Muscle layer of colon (tissue), 2 donors: ENCODE data around the gene PRSS27.

Experiments used
- H3K27ac ChIP-seq: one replicate; pipeline ENCODE4 v1.7.0; 2013; ENCODE audit warnings: low read depth, mild to moderate bottlenecking, low read length, moderate library complexity
- H3K27me3 ChIP-seq, 2 donors: one replicate each; pipeline ENCODE4 v1.7.0; 2013; ENCODE audit warnings: low read length in 2 of 2, mild to moderate bottlenecking in 2 of 2; ENCODE audit not compliant: insufficient read depth in 2 of 2, control insufficient read depth in 1 of 2
- H3K36me3 ChIP-seq: one replicate; pipeline ENCODE4 v1.7.0; 2013; ENCODE audit warnings: mild to moderate bottlenecking, low read length; ENCODE audit not compliant: insufficient read depth
- H3K4me1 ChIP-seq: one replicate; pipeline ENCODE4 v1.7.0; 2013; ENCODE audit warnings: mild to moderate bottlenecking, low read length; ENCODE audit not compliant: insufficient read depth
- H3K4me3 ChIP-seq, 2 donors: one replicate each; pipeline ENCODE4 v1.7.0; 2013; ENCODE audit warnings: low read length in 2 of 2, low read depth in 1 of 2, mild to moderate bottlenecking in 1 of 2, moderate library complexity in 1 of 2
- H3K9ac ChIP-seq: one replicate; pipeline ENCODE4 v1.7.0; 2013; ENCODE audit warnings: low read length
- H3K9me3 ChIP-seq: one replicate; pipeline ENCODE4 v1.7.0; 2013; ENCODE audit warnings: mild to moderate bottlenecking, low read length
- donor health status: abdominal sarcoma.
- donor health status: Adenocarcinoma of cecum.

PRSS27 gene

DNA sequence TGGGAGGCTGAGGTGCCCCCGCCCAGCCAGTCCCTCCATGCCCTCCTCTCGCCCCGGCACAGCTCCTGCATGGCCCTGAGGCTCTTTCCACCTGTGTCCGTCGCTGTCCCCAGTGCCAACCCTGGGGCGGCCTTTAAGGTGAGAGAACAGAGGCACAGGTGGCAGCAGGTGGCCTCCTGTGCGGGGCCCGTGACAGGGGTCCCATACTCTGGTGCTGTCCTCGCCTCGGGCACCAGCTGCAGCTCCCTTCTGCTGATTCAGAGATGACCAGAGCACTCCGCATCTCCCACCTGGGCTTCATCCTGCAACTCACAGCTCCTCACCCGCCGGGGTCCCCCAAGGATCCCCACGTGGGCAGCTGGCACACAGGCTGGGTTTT, 8.0 kb downstream of the PRSS27 start:
- Histone ChIP-seq H3K27ac (no peak overlapping the region), H3K9ac (no peak overlapping the region), H3K36me3 (peaks cover 16% of the 10 kb centered on the region), H3K4me1 (no peaks in the 10 kb centered on the region), H3K9me3 (no peaks in the 10 kb centered on the region), H3K4me3 (no peak overlapping the region), H3K27me3 (peaks cover 0 to 8% of the 10 kb centered on the region in 2 donors)

- peaks cover 0 to 8% of the 10 kb centered on the region in 2 donors for H3K27me3 ChIP-seq
- H3K36me3 ChIP-seq = peaks cover 18% of the 10 kb centered on the region
- no peaks in the 10 kb centered on the region for H3K9me3 ChIP-seq
- no peak overlapping the region for H3K4me3 ChIP-seq
- H3K27ac ChIP-seq = no peak overlapping the region
- H3K4me1 ChIP-seq = no peaks in the 10 kb centered on the region
- H3K9ac ChIP-seq = no peak overlapping the region
Observed at GRCh38 chr16:2711370-2712062, 8.5 kb downstream of the PRSS27 start.

- H3K4me1 ChIP-seq = no peaks in the 10 kb centered on the region
- H3K27ac ChIP-seq = no peak overlapping the region
- H3K36me3 ChIP-seq = peaks cover 20% of the 10 kb centered on the region
- no peaks in the 10 kb centered on the region for H3K9me3 ChIP-seq
- no peak overlapping the region for H3K4me3 ChIP-seq
- H3K9ac ChIP-seq = no peak overlapping the region
- peaks cover 0 to 2% of the 10 kb centered on the region in 2 donors for H3K27me3 ChIP-seq
Observed at GRCh38 chr16:2710711-2711231, 9.3 kb downstream of the PRSS27 start.

- no peak overlapping the region for H3K9ac ChIP-seq
- peaks cover 26% of the 10 kb centered on the region for H3K36me3 ChIP-seq
- H3K27ac ChIP-seq = no peak overlapping the region
- H3K4me1 ChIP-seq = no peaks in the 10 kb centered on the region
- no peaks in the 10 kb centered on the region for H3K9me3 ChIP-seq
- no peak overlapping the region for H3K4me3 ChIP-seq
- H3K27me3 ChIP-seq = no peaks in the 10 kb centered on the region
Observed at GRCh38 chr16:2710021-2710710, 9.9 kb downstream of the PRSS27 start.

- Histone ChIP-seq H3K4me1 (no peaks in the 10 kb centered on the region), H3K27me3 (no peaks in the 10 kb centered on the region), H3K9ac (no peak overlapping the region), H3K27ac (no peak overlapping the region), H3K4me3 (no peak overlapping the region), H3K9me3 (no peaks in the 10 kb centered on the region), H3K36me3 (peaks cover 31% of the 10 kb centered on the region)
Observed at GRCh38 chr16:2709588-2709984, 10.4 kb downstream of the PRSS27 start.

DNA sequence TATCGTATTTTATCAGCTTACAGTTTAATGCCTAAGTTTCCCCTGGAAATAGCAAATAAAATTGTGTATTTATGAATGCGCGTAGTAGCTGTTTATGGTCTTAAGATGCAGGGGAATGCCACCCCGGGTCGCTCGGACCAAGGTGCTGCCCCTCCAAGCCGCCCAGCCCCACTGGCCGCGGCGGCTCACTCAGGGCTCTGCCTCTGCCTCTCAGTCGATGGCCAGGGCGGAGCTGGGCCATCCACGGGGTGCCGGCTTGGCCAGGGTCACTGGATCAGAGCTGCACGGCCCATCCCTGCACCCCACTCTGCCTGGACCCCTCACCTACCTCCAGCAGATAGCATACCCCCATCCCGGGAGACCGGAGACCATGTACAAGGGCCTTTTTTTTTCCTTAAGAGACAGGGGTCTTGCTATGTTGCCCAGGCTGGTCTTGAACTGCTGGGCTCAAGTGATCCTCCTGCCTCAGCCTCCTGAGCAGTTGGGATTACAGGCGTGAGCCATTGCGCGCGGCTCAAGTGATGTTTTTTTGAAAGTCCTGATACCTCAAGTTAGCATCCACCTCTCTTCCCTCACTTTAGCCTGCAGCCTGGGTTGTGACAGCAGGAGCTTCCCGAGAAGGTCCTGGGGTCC, 11.0 kb downstream of the PRSS27 start:
- Histone ChIP-seq H3K27ac (no peak overlapping the region), H3K9me3 (no peaks in the 10 kb centered on the region), H3K4me3 (no peak overlapping the region), H3K27me3 (no peaks in the 10 kb centered on the region), H3K36me3 (peaks cover 36% of the 10 kb centered on the region), H3K9ac (no peak overlapping the region), H3K4me1 (no peaks in the 10 kb centered on the region)

GRCh38 chr16:2708290-2708639, 11.8 kb downstream of the PRSS27 start:
- Histone ChIP-seq H3K4me3 (no peak overlapping the region), H3K27me3 (no peaks in the 10 kb centered on the region), H3K36me3 (peaks cover 41% of the 10 kb centered on the region), H3K9ac (no peak overlapping the region), H3K4me1 (no peaks in the 10 kb centered on the region), H3K27ac (no peak overlapping the region), H3K9me3 (no peaks in the 10 kb centered on the region)

- no peak overlapping the region for H3K9ac ChIP-seq
- no peak overlapping the region for H3K27ac ChIP-seq
- no peaks in the 10 kb centered on the region for H3K4me1 ChIP-seq
- H3K36me3 ChIP-seq = peaks cover 46% of the 10 kb centered on the region
- H3K4me3 ChIP-seq = no peak overlapping the region
- no peaks in the 10 kb centered on the region for H3K27me3 ChIP-seq
- no peaks in the 10 kb centered on the region for H3K9me3 ChIP-seq
Observed at GRCh38 chr16:2707368-2708289, 12.4 kb downstream of the PRSS27 start.

DNA sequence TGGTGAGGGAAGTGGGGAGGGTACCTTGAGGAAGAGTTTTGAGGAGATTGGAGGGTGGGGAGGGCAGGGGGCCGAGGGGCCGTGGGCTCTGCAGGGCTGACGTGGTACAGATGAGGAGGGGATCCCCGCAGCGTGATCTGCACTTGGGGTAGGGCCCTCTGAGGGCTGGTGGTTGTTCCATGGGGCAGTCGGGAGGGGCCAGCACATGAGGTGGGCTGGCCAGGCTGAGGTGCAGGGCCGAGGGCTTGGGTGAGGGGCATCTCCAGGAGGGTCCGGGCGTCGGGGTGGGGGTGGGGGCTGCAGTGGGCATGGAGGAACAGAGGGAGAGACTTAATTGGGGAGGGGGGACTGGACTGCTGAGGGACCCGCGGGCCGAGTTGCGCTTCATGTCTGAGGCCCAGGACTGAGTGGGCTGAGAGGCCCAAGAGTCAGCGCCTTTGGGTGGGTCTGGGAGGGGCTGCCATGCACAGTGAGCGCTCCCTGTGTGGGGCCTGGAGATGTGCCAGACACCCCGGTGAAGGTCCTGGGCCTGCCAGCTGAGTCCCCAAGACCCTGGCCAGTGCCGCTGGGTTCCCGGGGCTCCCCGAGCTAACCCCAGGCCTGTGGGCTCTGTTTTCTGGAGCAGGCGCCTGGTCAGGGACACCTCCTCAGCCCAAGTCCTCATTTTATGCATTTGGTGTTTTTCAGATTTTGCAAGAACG, 13.3 kb downstream of the PRSS27 start:
- H3K9ac ChIP-seq = no peak overlapping the region
- H3K27ac ChIP-seq = no peak overlapping the region
- H3K27me3 ChIP-seq = no peaks in the 10 kb centered on the region
- H3K36me3 ChIP-seq = peaks cover 55% of the 10 kb centered on the region
- H3K9me3 ChIP-seq = no peaks in the 10 kb centered on the region
- H3K4me3 ChIP-seq = no peak overlapping the region
- H3K4me1 ChIP-seq = no peaks in the 10 kb centered on the region

GRCh38 chr16:2706085-2706484, 13.9 kb downstream of the PRSS27 start:
- no peak overlapping the region for H3K9ac ChIP-seq

More at GRCh38 chr16:2706085-2706484, 13.9 kb downstream of the PRSS27 start:
- H3K9me3 ChIP-seq = no peaks in the 10 kb centered on the region
- no peaks in the 10 kb centered on the region for H3K27me3 ChIP-seq
- no peaks in the 10 kb centered on the region for H3K4me1 ChIP-seq
- no peak overlapping the region for H3K27ac ChIP-seq
- peaks cover 59% of the 10 kb centered on the region for H3K36me3 ChIP-seq
- H3K4me3 ChIP-seq = no peak overlapping the region
